ENCODE results near the gene AIG1.

DNA sequence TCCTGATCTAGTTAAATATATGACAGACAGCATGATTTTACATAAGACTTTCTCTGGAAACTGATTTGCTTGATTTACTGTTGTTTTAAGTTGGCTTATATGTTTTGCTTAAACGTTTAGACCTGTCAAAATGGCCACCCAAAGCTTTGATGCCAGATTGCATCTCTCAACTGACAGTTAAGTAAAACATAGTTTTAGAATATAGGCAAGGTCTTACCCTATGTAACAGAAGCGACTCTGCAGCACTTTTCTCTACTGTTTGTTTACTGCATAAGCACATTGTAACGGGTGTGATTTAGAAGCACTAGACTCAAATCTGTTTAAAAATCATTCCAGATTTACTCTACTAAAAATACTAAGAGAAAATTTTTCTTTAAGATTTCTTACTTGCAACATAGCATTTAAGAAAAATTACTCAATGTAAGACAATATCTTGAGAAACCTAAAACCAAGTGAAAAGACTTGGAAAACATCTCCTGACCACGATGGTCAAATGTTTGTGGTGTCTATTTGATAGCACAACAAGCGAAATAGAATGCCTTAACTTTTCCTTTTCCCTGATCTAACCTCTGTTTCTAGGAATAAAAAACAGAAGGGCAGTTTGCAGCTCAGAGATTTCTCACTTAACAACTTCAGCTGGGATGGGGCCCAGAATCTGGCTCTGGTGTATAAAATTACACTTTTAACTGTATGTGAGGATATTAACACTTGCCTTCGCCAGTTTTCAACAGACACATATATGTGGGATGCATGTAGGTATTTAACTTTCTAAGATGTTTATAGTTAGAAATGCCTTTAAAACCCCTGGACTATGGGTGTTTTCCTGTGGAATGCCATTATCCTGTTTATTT lies 47.4 kb downstream of the AIG1 start:
- TF ChIP-seq POLR2AphosphoS5 (IDR thresholded peaks at IDR 0.05; ENCODE audit: low read depth, low read length) (no peak), POLR2A (IDR thresholded peaks at IDR 0.05; ENCODE audit: low read depth, low read length) (no peak), TAF1 (IDR thresholded peaks at IDR 0.05; ENCODE audit: borderline replicate concordance, low read depth, low read length) (no peak)

Measured in GM12892 (cell line).